IMR-90 (cell line): ENCODE data around the gene MBD3L2.
"Not testable (repeated sequence)": the region's sequence is repeated elsewhere in the genome, so short reads cannot be mapped to it uniquely, and the experiment has no call there.

Experiments used
- CEBPB ChIP-seq: IDR thresholded peaks from 2 replicates; pipeline ENCODE4 v1.6.1; 2012; ENCODE audit warnings: low read depth, low read length, improper control_type of control experiment
- FOS ChIP-seq: fragments of 150-350 bp; IDR thresholded peaks from 2 replicates; pipeline ENCODE4 v1.6.1; 2016; ENCODE audit warnings: low read depth, low read length
- POLR2A ChIP-seq: IDR thresholded peaks from 2 replicates; pipeline ENCODE4 v1.6.1; 2012; ENCODE audit warnings: mild to moderate bottlenecking, low read depth, low read length
- RCOR1 ChIP-seq: IDR thresholded peaks from 2 replicates; pipeline ENCODE4 v1.6.1; 2012; ENCODE audit warnings: mild to moderate bottlenecking, low read length, improper control_type of control experiment; ENCODE audit not compliant: insufficient replicate concordance
- RFX5 ChIP-seq: IDR thresholded peaks from 2 replicates; pipeline ENCODE4 v1.8.0; 2012; ENCODE audit warnings: low read depth, mild to moderate bottlenecking, low read length, moderate library complexity
- SMC3 ChIP-seq: fragments of 150-350 bp; IDR thresholded peaks from 2 replicates; pipeline ENCODE4 v1.6.1; 2016; ENCODE audit warnings: low read depth, mild to moderate bottlenecking, antibody characterized with exemption, low read length, moderate library complexity
- TF ChIP-seq, protein P1 (sequence below): conservative IDR thresholded peaks from 2 replicates; pipeline ENCODE4 v1.5.1; 2012; ENCODE audit warnings: mild to moderate bottlenecking, low read depth, low read length, improper control_type of control experiment
- TF ChIP-seq, protein P2 (sequence below): fragments of 150-350 bp; IDR thresholded peaks from 2 replicates; pipeline ENCODE4 v1.6.1; 2017; ENCODE audit warnings: mild to moderate bottlenecking, antibody characterized with exemption, low read length, low read depth

DNA sequence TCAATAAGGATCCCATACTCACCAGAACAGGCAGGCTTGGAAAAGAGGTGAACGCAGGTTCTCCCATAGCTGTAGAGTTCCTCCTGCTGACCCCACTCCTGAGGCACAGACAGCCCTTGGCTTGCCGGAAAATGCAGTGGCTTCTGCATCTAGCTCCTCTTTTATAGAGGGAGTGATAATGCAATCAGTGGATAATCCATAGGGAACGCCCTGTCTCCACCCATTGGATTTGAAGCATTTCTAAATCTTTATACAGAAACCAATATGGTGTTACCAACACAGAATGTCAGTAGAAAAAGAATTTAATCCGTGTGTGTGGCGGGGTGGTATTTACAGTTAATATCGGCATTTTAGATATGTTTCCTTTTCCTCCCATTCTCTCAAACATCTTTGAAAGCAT is 27.8 kb upstream of the MBD3L2 start, which contains the start of gene MBD3L2B:
- TF ChIP-seq CEBPB, FOS, RFX5, SMC3, POLR2A, RCOR1: not testable (repeated sequence)
- TF ChIP-seq, protein P1, sequence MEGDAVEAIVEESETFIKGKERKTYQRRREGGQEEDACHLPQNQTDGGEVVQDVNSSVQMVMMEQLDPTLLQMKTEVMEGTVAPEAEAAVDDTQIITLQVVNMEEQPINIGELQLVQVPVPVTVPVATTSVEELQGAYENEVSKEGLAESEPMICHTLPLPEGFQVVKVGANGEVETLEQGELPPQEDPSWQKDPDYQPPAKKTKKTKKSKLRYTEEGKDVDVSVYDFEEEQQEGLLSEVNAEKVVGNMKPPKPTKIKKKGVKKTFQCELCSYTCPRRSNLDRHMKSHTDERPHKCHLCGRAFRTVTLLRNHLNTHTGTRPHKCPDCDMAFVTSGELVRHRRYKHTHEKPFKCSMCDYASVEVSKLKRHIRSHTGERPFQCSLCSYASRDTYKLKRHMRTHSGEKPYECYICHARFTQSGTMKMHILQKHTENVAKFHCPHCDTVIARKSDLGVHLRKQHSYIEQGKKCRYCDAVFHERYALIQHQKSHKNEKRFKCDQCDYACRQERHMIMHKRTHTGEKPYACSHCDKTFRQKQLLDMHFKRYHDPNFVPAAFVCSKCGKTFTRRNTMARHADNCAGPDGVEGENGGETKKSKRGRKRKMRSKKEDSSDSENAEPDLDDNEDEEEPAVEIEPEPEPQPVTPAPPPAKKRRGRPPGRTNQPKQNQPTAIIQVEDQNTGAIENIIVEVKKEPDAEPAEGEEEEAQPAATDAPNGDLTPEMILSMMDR: not testable (repeated sequence)
- TF ChIP-seq, protein P2, sequence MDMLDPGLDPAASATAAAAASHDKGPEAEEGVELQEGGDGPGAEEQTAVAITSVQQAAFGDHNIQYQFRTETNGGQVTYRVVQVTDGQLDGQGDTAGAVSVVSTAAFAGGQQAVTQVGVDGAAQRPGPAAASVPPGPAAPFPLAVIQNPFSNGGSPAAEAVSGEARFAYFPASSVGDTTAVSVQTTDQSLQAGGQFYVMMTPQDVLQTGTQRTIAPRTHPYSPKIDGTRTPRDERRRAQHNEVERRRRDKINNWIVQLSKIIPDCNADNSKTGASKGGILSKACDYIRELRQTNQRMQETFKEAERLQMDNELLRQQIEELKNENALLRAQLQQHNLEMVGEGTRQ: not testable (repeated sequence)
